HepG2 (cell line): ENCODE results near the gene WNT7B. TPM values are rescaled to one million over a fixed set of nuclear protein-coding genes. Genes with fewer than 3 reads are reported as not detected.

ENCODE experiments used
- ATAC-seq: fragments of 200-7000 bp; cut with Tn5 transposase; 3 replicates; pipeline ENCODE4 v1.9.1; 2020; ENCODE audit warnings: mild to moderate bottlenecking, moderate library complexity
- BruUV-seq: library from RNA; stranded (reverse); fragments of 400-500 nt; replicated peaks from 2 replicates; lab custom pipeline; 2021; lab: Mats Ljungman, UMichigan
- CTCF ChIA-PET: fragments of 300-600 bp; formaldehyde crosslinking; extraction: SDS; loops from one replicate; lab custom pipeline; 2021; ENCODE audit warnings: low total read pairs, inconsistent platforms, low intra/inter-chr PET ratio; lab: Yijun Ruan, JAX
- POLR2A ChIA-PET: fragments of 350-600 bp; sonication (Branson Sonifier 250); formaldehyde crosslinking; loops from one replicate; lab custom pipeline; 2020; ENCODE audit warnings: antibody characterized with exemption, inconsistent platforms; lab: Yijun Ruan, JAX
- DNase-seq: peaks from one replicate; pipeline ENCODE4 v3.0.0-alpha.2; 2015; ENCODE audit warnings: low spot score
- FAIRE-seq: peaks from 3 replicates; lab custom pipeline; 2011; peaks lifted over from hg19 to GRCh38; lab: Jason Lieb, UNC
- H2AFZ ChIP-seq: one replicate; pipeline ENCODE4 v1.6.1; 2011; ENCODE audit warnings: low read length, inconsistent platforms
- H3K27ac ChIP-seq: fragments of 300-600 bp; 3 replicates; pipeline ENCODE4 v1.8.0; 2011; ENCODE audit warnings: mixed run types, mild to moderate bottlenecking, mixed read lengths, low read length, inconsistent platforms; ENCODE audit not compliant: insufficient read depth; ENCODE audit errors: extremely low read length
- H3K27me3 ChIP-seq, 2 experiments: fragments of 200-600 bp in 1 of 2; 2 replicates in 1 of 2; 3 replicates in 1 of 2; pipeline versions ENCODE4 v1.6.0 to v1.8.0; 2011; ENCODE audit warnings: low read length in 2 of 2, mild to moderate bottlenecking in 2 of 2, moderate library complexity in 2 of 2, inconsistent platforms in 1 of 2; ENCODE audit not compliant: insufficient read depth in 2 of 2, control insufficient read depth in 1 of 2
- H3K36me3 ChIP-seq, 2 experiments: fragments of 200-600 bp in 1 of 2; replicated peaks in 1 of 2; 2 replicates in 1 of 2; 3 replicates in 1 of 2; pipeline versions ENCODE4 v1.5.1 to v1.8.0; 2011; ENCODE audit warnings: low read length in 2 of 2, inconsistent platforms in 1 of 2; ENCODE audit not compliant: insufficient read depth in 2 of 2, control insufficient read depth in 1 of 2
- H3K4me1 ChIP-seq: 2 replicates; pipeline ENCODE4 v1.5.1; 2012; ENCODE audit warnings: low read length, inconsistent platforms; ENCODE audit not compliant: insufficient read depth
- H3K4me2 ChIP-seq: 2 replicates; pipeline ENCODE4 v1.6.0; 2011; ENCODE audit warnings: low read depth, low read length, inconsistent platforms
- H3K4me3 ChIP-seq, 3 experiments: fragments of 200-600 bp in 1 of 3; sonication (generic), shearing (Covaris generic) in 1 of 3; replicated peaks in 1 of 3; 2 replicates each; pipeline ENCODE4 v1.5.1; 2011 to 2016; ENCODE audit warnings: low read length in 3 of 3, inconsistent platforms in 2 of 3, low read depth in 2 of 3, mild to moderate bottlenecking in 2 of 3, control low read depth in 1 of 3, mixed read lengths in 1 of 3; ENCODE audit not compliant: insufficient read depth in 1 of 3
- H3K79me2 ChIP-seq: one replicate; pipeline ENCODE4 v1.6.1; 2011; ENCODE audit warnings: low read length, inconsistent platforms; ENCODE audit not compliant: insufficient read depth
- H3K9ac ChIP-seq: 2 replicates; pipeline ENCODE4 v1.6.0; 2011; ENCODE audit warnings: mild to moderate bottlenecking, low read depth, low read length, inconsistent platforms; ENCODE audit not compliant: insufficient read depth
- H3K9me3 ChIP-seq: 2 replicates; pipeline ENCODE4 v1.5.1; 2012; ENCODE audit warnings: mild to moderate bottlenecking, low read length
- H4K20me1 ChIP-seq: 2 replicates; pipeline ENCODE4 v1.6.0; 2011; ENCODE audit warnings: inconsistent platforms, mild to moderate bottlenecking, low read length, moderate library complexity; ENCODE audit not compliant: insufficient read depth
- CEBPG ChIP-seq: IDR thresholded peaks from 2 replicates; pipeline ENCODE4 v1.6.1; 2016
- DMAP1 ChIP-seq: IDR thresholded peaks from 2 replicates; pipeline ENCODE4 v1.6.1; 2016
- FOXK1 ChIP-seq: sonication (generic); formaldehyde crosslinking; IDR thresholded peaks from 2 replicates; pipeline ENCODE4 v1.4.0; 2020; ENCODE audit warnings: low read depth, missing genetic modification reagents, borderline replicate concordance
- FOXO1 ChIP-seq: sonication (generic); formaldehyde crosslinking; IDR thresholded peaks from 2 replicates; pipeline ENCODE4 v1.4.0; 2020; ENCODE audit warnings: missing genetic modification reagents
- GPN1 ChIP-seq: sonication (generic); formaldehyde crosslinking; IDR thresholded peaks from 2 replicates; pipeline ENCODE4 v1.5.1; 2020; ENCODE audit warnings: missing genetic modification reagents, borderline replicate concordance
- HDAC1 ChIP-seq: sonication (generic); formaldehyde crosslinking; IDR thresholded peaks from 2 replicates; pipeline ENCODE4 v1.5.1; 2020; ENCODE audit warnings: mild to moderate bottlenecking, missing genetic modification reagents
- KMT2B ChIP-seq: IDR thresholded peaks from 2 replicates; pipeline ENCODE4 v1.6.1; 2016; ENCODE audit warnings: missing genetic modification reagents, missing compliant biosample characterization
- MXD4 ChIP-seq: IDR thresholded peaks from 2 replicates; pipeline ENCODE4 v1.6.1; 2016; ENCODE audit warnings: mild to moderate bottlenecking, missing biosample characterization, missing genetic modification reagents
- NCOA1 ChIP-seq: sonication (generic); formaldehyde crosslinking; IDR thresholded peaks from 2 replicates; pipeline ENCODE4 v1.9.0; 2021; ENCODE audit warnings: missing genetic modification reagents
- PAF1 ChIP-seq: IDR thresholded peaks from 2 replicates; pipeline ENCODE4 v1.6.1; 2016; ENCODE audit warnings: missing genetic modification reagents, missing compliant biosample characterization
- PTBP1 ChIP-seq: fragments of 200-400 bp; formaldehyde crosslinking; IDR thresholded peaks from 2 replicates; pipeline ENCODE4 v1.6.1; 2018; ENCODE audit warnings: low read length, low read depth; ENCODE audit not compliant: poor library complexity, severe bottlenecking
- RFX3 ChIP-seq: IDR thresholded peaks from 2 replicates; pipeline ENCODE4 v1.6.1; 2016; ENCODE audit warnings: missing biosample characterization, missing genetic modification reagents
- TAF15 ChIP-seq: fragments of 200-400 bp; formaldehyde crosslinking; IDR thresholded peaks from one replicate; pipeline ENCODE4 v1.6.1; 2018; ENCODE audit warnings: mild to moderate bottlenecking, low read depth, low read length; ENCODE audit not compliant: poor library complexity, severe bottlenecking
- TBX2 ChIP-seq: sonication (generic); formaldehyde crosslinking; IDR thresholded peaks from 2 replicates; pipeline ENCODE4 v1.5.0; 2020; ENCODE audit warnings: missing genetic modification reagents, mild to moderate bottlenecking, borderline replicate concordance
- ZMYM2 ChIP-seq: sonication (generic); formaldehyde crosslinking; IDR thresholded peaks from 2 replicates; pipeline ENCODE4 v1.8.0; 2022; ENCODE audit warnings: mild to moderate bottlenecking, missing genetic modification reagents
- ZNF232 ChIP-seq: sonication (generic); formaldehyde crosslinking; IDR thresholded peaks from 2 replicates; pipeline ENCODE4 v1.4.0; 2020; ENCODE audit warnings: missing genetic modification reagents, borderline replicate concordance
- ZNF333 ChIP-seq: sonication (generic); formaldehyde crosslinking; IDR thresholded peaks from 2 replicates; pipeline ENCODE4 v1.4.0; 2020; ENCODE audit warnings: mild to moderate bottlenecking, missing genetic modification reagents, borderline replicate concordance
- ZNF703 ChIP-seq: sonication (generic); formaldehyde crosslinking; IDR thresholded peaks from 2 replicates; pipeline ENCODE4 v1.5.1; 2020; ENCODE audit warnings: missing genetic modification reagents, mild to moderate bottlenecking, moderate library complexity, borderline replicate concordance
- WGBS: methylation state at CpG from one replicate; pipeline ENCODE4 v1.1.6; 2017; ENCODE audit warnings: low lambda C conversion rate; 5-methylcytosine and 5-hydroxymethylcytosine counted together
- in situ Hi-C: cut with HindIII; loops from 2 replicates; pipeline ENCODE4 v1.10.0; 2017; ENCODE audit warnings: low pct_unique_long_range_greater_than_20kb; ENCODE audit not compliant: extremely low pct_ligation_motif_present
- intact Hi-C: fragments of 100-400 bp; cut with micrococcal nuclease; formaldehyde crosslinking; loops from one replicate; pipeline ENCODE4 v1.10.0; 2022; ENCODE audit not compliant: unreplicated experiment
- polyA plus RNA-seq, 8 experiments: library from polyadenylated mRNA; depleted of rRNA in 3 of 8; stranded (reverse) in 7 of 8; unstranded in 1 of 8; fragments of >200 nt; fragmentation: Illumina TruSeq in 4 of 8; extraction: Trizol in 4 of 8; gene quantifications; 2 replicates each; pipeline versions ENCODE4 v1.2.1 to v1.2.3, GENCODE V29; 2011 to 2016; ENCODE audit warnings: low read depth in 4 of 8, missing spikeins in 1 of 8, mixed read lengths in 1 of 8; ENCODE audit not compliant: insufficient read depth in 1 of 8
- total RNA-seq, 5 experiments: library from RNA; depleted of rRNA; stranded (reverse); fragments of >200 nt; fragmentation: Illumina TruSeq; extraction: Trizol; gene quantifications; 2 replicates each; pipeline ENCODE4 v1.2.3, GENCODE V29; 2016; ENCODE audit warnings: low read depth in 1 of 5
- TF ChIP-seq, protein P1 (sequence below): sonication (generic); formaldehyde crosslinking; IDR thresholded peaks from 2 replicates; pipeline ENCODE4 v1.8.0; 2022; ENCODE audit warnings: missing genetic modification reagents, mild to moderate bottlenecking, borderline replicate concordance
- TF ChIP-seq, protein P2 (sequence below): IDR thresholded peaks from 2 replicates; pipeline ENCODE4 v1.6.1; 2016
- TF ChIP-seq, protein P3 (sequence below): sonication (generic); formaldehyde crosslinking; IDR thresholded peaks from 2 replicates; pipeline ENCODE4 v1.5.0; 2020; ENCODE audit warnings: missing genetic modification reagents

WNT7B gene
- total and polyA plus RNA-seq, 2 of the 13 experiments (the other 11 are each of a cell fraction or from before 2014, with no cell fraction given): 0.09 TPM; not detected in 1

DNA sequence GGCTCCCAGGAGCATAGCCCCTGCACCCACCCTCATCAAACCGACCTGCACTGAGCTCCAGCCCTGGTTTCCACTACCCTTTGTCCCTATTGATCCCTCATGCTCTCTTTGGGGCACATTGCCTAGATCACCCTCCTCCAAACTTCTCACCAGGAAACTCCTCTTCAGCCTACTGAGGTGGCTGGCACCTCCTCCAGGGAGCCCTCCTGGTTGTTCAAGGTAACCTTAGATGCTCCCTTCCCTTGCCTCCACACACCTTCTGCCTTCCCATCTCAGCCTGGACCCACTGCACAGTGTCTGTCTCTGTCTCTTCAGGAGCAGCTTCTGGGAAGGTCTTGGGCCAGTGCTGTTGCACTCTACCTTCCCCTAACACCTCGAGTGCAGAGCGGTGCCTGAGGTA lies 15.8 kb upstream of the WNT7B start (continued):
- TF ChIP-seq PTBP1 (no peak), KMT2B (CRISPR knock-in tag) (no peak), HDAC1 (no peak), DMAP1 (CRISPR knock-in tag) (no peak), TBX2 (CRISPR knock-in tag) (no peak), CEBPG (CRISPR knock-in tag) (no peak), ZNF703 (no peak)
- TF ChIP-seq, protein P1, sequence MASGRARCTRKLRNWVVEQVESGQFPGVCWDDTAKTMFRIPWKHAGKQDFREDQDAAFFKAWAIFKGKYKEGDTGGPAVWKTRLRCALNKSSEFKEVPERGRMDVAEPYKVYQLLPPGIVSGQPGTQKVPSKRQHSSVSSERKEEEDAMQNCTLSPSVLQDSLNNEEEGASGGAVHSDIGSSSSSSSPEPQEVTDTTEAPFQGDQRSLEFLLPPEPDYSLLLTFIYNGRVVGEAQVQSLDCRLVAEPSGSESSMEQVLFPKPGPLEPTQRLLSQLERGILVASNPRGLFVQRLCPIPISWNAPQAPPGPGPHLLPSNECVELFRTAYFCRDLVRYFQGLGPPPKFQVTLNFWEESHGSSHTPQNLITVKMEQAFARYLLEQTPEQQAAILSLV (CRISPR knock-in tag): no peak
- TF ChIP-seq, protein P2, sequence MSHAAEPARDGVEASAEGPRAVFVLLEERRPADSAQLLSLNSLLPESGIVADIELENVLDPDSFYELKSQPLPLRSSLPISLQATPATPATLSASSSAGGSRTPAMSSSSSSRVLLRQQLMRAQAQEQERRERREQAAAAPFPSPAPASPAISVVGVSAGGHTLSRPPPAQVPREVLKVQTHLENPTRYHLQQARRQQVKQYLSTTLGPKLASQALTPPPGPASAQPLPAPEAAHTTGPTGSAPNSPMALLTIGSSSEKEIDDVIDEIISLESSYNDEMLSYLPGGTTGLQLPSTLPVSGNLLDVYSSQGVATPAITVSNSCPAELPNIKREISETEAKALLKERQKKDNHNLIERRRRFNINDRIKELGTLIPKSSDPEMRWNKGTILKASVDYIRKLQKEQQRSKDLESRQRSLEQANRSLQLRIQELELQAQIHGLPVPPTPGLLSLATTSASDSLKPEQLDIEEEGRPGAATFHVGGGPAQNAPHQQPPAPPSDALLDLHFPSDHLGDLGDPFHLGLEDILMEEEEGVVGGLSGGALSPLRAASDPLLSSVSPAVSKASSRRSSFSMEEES: no peak
- TF ChIP-seq, all 625 proteins: peak for 0

DNA sequence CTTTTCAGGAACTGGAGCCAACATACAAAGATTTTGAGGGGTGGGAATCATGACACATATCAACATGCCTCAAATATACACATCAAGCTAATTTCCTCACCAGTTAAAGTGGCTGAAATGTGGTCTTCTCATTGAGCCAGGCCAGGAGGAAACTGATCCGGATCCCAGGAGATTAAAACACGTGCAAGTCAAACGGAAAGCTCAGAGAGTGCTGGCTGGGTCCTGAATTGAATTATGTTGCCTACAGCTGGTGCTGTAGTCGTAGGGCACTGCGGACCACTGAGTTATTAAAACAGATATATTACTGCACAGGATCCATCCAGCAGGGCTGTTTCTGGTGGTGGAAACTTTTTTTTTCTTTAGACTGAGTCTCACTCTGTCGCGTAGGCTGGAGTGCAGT lies 14.1 kb upstream of the WNT7B start:
- BruUV-seq: no TSS peak
- no peak overlapping the region for H3K27ac ChIP-seq
- ATAC-seq (no peak), FAIRE-seq (no peak), DNase-seq (no peak)
- no peaks in the 10 kb centered on the region for H3K9me3 ChIP-seq
- CTCF ChIA-PET: no interaction called here
- intact Hi-C loops (no loop called here), in situ Hi-C loops (no loop called here)
- H3K4me1 ChIP-seq: peaks cover 4% of the 10 kb centered on the region; the same call in 1 of the 2 replicates
- no peaks in the 10 kb centered on the region for H4K20me1 ChIP-seq
- H3K36me3 ChIP-seq: no peaks in the 10 kb centered on the region
- H3K4me3 ChIP-seq: no peak overlapping the region
- no peak overlapping the region for H3K9ac ChIP-seq
- TF ChIP-seq RFX3 (CRISPR knock-in tag) (no peak), ZNF333 (no peak), PAF1 (no peak), TAF15 (no peak), MXD4 (CRISPR knock-in tag) (no peak), GPN1 (CRISPR knock-in tag) (no peak), NCOA1 (no peak), ZMYM2 (CRISPR knock-in tag) (no peak), TBX2 (CRISPR knock-in tag) (no peak), ZNF232 (CRISPR knock-in tag) (no peak), FOXO1 (CRISPR knock-in tag) (no peak), FOXK1 (CRISPR knock-in tag) (no peak)
- TF ChIP-seq, protein P3, sequence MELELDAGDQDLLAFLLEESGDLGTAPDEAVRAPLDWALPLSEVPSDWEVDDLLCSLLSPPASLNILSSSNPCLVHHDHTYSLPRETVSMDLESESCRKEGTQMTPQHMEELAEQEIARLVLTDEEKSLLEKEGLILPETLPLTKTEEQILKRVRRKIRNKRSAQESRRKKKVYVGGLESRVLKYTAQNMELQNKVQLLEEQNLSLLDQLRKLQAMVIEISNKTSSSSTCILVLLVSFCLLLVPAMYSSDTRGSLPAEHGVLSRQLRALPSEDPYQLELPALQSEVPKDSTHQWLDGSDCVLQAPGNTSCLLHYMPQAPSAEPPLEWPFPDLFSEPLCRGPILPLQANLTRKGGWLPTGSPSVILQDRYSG: no peak
- POLR2A ChIA-PET: no interaction called here
- 35% methylated on average over 7 of the region's 7 CpGs for WGBS
- no peak overlapping the region for H2AFZ ChIP-seq
- H3K79me2 ChIP-seq: no peaks in the 10 kb centered on the region
- H3K27me3 ChIP-seq: peaks cover 9 to 67% of the 10 kb centered on the region in 2 experiments
- H3K4me2 ChIP-seq: no peak overlapping the region
